ENCODE measurements around the gene CYSLTR2. TPM values are rescaled to one million over a fixed set of nuclear protein-coding genes. Genes with fewer than 3 reads are reported as not detected.

The CYSLTR2 gene
- total RNA-seq, 1 donor from 2014 or later: under 0.01 TPM

GRCh38 chr13:48630291-48630690, 23.4 kb upstream of the CYSLTR2 start:
- Histone ChIP-seq H3K27ac (ENCODE audit: low read depth, low read length) (no peak overlapping the region), H3K4me1 (ENCODE audit: control insufficient read depth in 3 of 3, insufficient read depth in 3 of 3, low read length in 3 of 3) (no peaks in the 10 kb centered on the region), H3K36me3 (ENCODE audit: control insufficient read depth in 3 of 3, insufficient read depth in 3 of 3, low read length in 3 of 3) (no peaks in the 10 kb centered on the region), H3K9me3 (ENCODE audit: control insufficient read depth in 3 of 3, low read length in 3 of 3) (no peaks in the 10 kb centered on the region), H3K4me3 (ENCODE audit: low read length in 3 of 3) (no peak overlapping the region), H3K27me3 (ENCODE audit: control insufficient read depth in 3 of 3, insufficient read depth in 3 of 3, low read length in 3 of 3) (no peaks in the 10 kb centered on the region), H3K9ac (ENCODE audit: low read depth in 1 of 3, low read length in 3 of 3) (no peak overlapping the region)

GRCh38 chr13:48630773-48631172, 23.0 kb upstream of the CYSLTR2 start:
- no peaks in the 10 kb centered on the region for H3K27me3 ChIP-seq (ENCODE audit: control insufficient read depth in 3 of 3, insufficient read depth in 3 of 3, low read length in 3 of 3)
- no peaks in the 10 kb centered on the region for H3K4me1 ChIP-seq (ENCODE audit: control insufficient read depth in 3 of 3, insufficient read depth in 3 of 3, low read length in 3 of 3)
- H3K9ac ChIP-seq (ENCODE audit: low read depth in 1 of 3, low read length in 3 of 3): no peak overlapping the region
- H3K27ac ChIP-seq (ENCODE audit: low read depth, low read length): no peak overlapping the region
- H3K9me3 ChIP-seq (ENCODE audit: control insufficient read depth in 3 of 3, low read length in 3 of 3): no peaks in the 10 kb centered on the region
- H3K4me3 ChIP-seq (ENCODE audit: low read length in 3 of 3): no peak overlapping the region
- no peaks in the 10 kb centered on the region for H3K36me3 ChIP-seq (ENCODE audit: control insufficient read depth in 3 of 3, insufficient read depth in 3 of 3, low read length in 3 of 3)

GRCh38 chr13:48631441-48631840, 22.3 kb upstream of the CYSLTR2 start:
- Histone ChIP-seq H3K4me1 (ENCODE audit: control insufficient read depth in 3 of 3, insufficient read depth in 3 of 3, low read length in 3 of 3) (no peaks in the 10 kb centered on the region), H3K27ac (ENCODE audit: low read depth, low read length) (no peak overlapping the region), H3K9me3 (ENCODE audit: control insufficient read depth in 3 of 3, low read length in 3 of 3) (peaks cover 0 to 6% (median 4%) of the 10 kb centered on the region in 3 donors), H3K27me3 (ENCODE audit: control insufficient read depth in 3 of 3, insufficient read depth in 3 of 3, low read length in 3 of 3) (no peaks in the 10 kb centered on the region), H3K9ac (ENCODE audit: low read depth in 1 of 3, low read length in 3 of 3) (no peak overlapping the region), H3K36me3 (ENCODE audit: control insufficient read depth in 3 of 3, insufficient read depth in 3 of 3, low read length in 3 of 3) (no peaks in the 10 kb centered on the region), H3K4me3 (ENCODE audit: low read length in 3 of 3) (no peak overlapping the region)

GRCh38 chr13:48633700-48634099, 20.0 kb upstream of the CYSLTR2 start:
- Histone ChIP-seq H3K36me3 (ENCODE audit: control insufficient read depth in 3 of 3, insufficient read depth in 3 of 3, low read length in 3 of 3) (no peaks in the 10 kb centered on the region), H3K9ac (ENCODE audit: low read depth in 1 of 3, low read length in 3 of 3) (no peak overlapping the region), H3K4me3 (ENCODE audit: low read length in 3 of 3) (no peak overlapping the region), H3K4me1 (ENCODE audit: control insufficient read depth in 3 of 3, insufficient read depth in 3 of 3, low read length in 3 of 3) (no peaks in the 10 kb centered on the region), H3K9me3 (ENCODE audit: control insufficient read depth in 3 of 3, low read length in 3 of 3) (peaks cover 0 to 8% (median 5%) of the 10 kb centered on the region in 3 donors), H3K27ac (ENCODE audit: low read depth, low read length) (no peak overlapping the region), H3K27me3 (ENCODE audit: control insufficient read depth in 3 of 3, insufficient read depth in 3 of 3, low read length in 3 of 3) (no peaks in the 10 kb centered on the region)

- H3K27ac ChIP-seq (ENCODE audit: low read depth, low read length): no peak overlapping the region
- H3K27me3 ChIP-seq (ENCODE audit: control insufficient read depth in 3 of 3, insufficient read depth in 3 of 3, low read length in 3 of 3): no peaks in the 10 kb centered on the region
- H3K4me1 ChIP-seq (ENCODE audit: control insufficient read depth in 3 of 3, insufficient read depth in 3 of 3, low read length in 3 of 3): no peaks in the 10 kb centered on the region
- peaks cover 0 to 8% (median 5%) of the 10 kb centered on the region in 3 donors for H3K9me3 ChIP-seq (ENCODE audit: control insufficient read depth in 3 of 3, low read length in 3 of 3)
- H3K36me3 ChIP-seq (ENCODE audit: control insufficient read depth in 3 of 3, insufficient read depth in 3 of 3, low read length in 3 of 3): no peaks in the 10 kb centered on the region
- no peak overlapping the region for H3K4me3 ChIP-seq (ENCODE audit: low read length in 3 of 3)
- H3K9ac ChIP-seq (ENCODE audit: low read depth in 1 of 3, low read length in 3 of 3): no peak overlapping the region
Measured at GRCh38 chr13:48634636-48635035, 19.1 kb upstream of the CYSLTR2 start.

GRCh38 chr13:48635478-48635877, 18.3 kb upstream of the CYSLTR2 start:
- Histone ChIP-seq H3K4me3 (ENCODE audit: low read length in 3 of 3) (no peak overlapping the region), H3K4me1 (ENCODE audit: control insufficient read depth in 3 of 3, insufficient read depth in 3 of 3, low read length in 3 of 3) (no peaks in the 10 kb centered on the region), H3K9ac (ENCODE audit: low read depth in 1 of 3, low read length in 3 of 3) (no peak overlapping the region), H3K27me3 (ENCODE audit: control insufficient read depth in 3 of 3, insufficient read depth in 3 of 3, low read length in 3 of 3) (no peaks in the 10 kb centered on the region), H3K36me3 (ENCODE audit: control insufficient read depth in 3 of 3, insufficient read depth in 3 of 3, low read length in 3 of 3) (no peaks in the 10 kb centered on the region), H3K27ac (ENCODE audit: low read depth, low read length) (no peak overlapping the region), H3K9me3 (ENCODE audit: control insufficient read depth in 3 of 3, low read length in 3 of 3) (peaks cover 0 to 8% (median 5%) of the 10 kb centered on the region in 3 donors)

GRCh38 chr13:48636550-48636949, 17.2 kb upstream of the CYSLTR2 start:
- Histone ChIP-seq H3K36me3 (ENCODE audit: control insufficient read depth in 3 of 3, insufficient read depth in 3 of 3, low read length in 3 of 3) (no peaks in the 10 kb centered on the region), H3K4me1 (ENCODE audit: control insufficient read depth in 3 of 3, insufficient read depth in 3 of 3, low read length in 3 of 3) (no peaks in the 10 kb centered on the region), H3K27ac (ENCODE audit: low read depth, low read length) (no peak overlapping the region), H3K4me3 (ENCODE audit: low read length in 3 of 3) (no peak overlapping the region), H3K9ac (ENCODE audit: low read depth in 1 of 3, low read length in 3 of 3) (no peak overlapping the region), H3K27me3 (ENCODE audit: control insufficient read depth in 3 of 3, insufficient read depth in 3 of 3, low read length in 3 of 3) (no peaks in the 10 kb centered on the region), H3K9me3 (ENCODE audit: control insufficient read depth in 3 of 3, low read length in 3 of 3) (peaks cover 0 to 8% (median 5%) of the 10 kb centered on the region in 3 donors)

- Histone ChIP-seq H3K4me1 (ENCODE audit: control insufficient read depth in 3 of 3, insufficient read depth in 3 of 3, low read length in 3 of 3) (no peaks in the 10 kb centered on the region), H3K27me3 (ENCODE audit: control insufficient read depth in 3 of 3, insufficient read depth in 3 of 3, low read length in 3 of 3) (no peaks in the 10 kb centered on the region), H3K9me3 (ENCODE audit: control insufficient read depth in 3 of 3, low read length in 3 of 3) (peaks cover 0 to 8% (median 5%) of the 10 kb centered on the region in 3 donors), H3K4me3 (ENCODE audit: low read length in 3 of 3) (no peak overlapping the region), H3K36me3 (ENCODE audit: control insufficient read depth in 3 of 3, insufficient read depth in 3 of 3, low read length in 3 of 3) (no peaks in the 10 kb centered on the region), H3K9ac (ENCODE audit: low read depth in 1 of 3, low read length in 3 of 3) (no peak overlapping the region), H3K27ac (ENCODE audit: low read depth, low read length) (no peak overlapping the region)
Measured at GRCh38 chr13:48637601-48638000, 16.1 kb upstream of the CYSLTR2 start.

- Histone ChIP-seq H3K27ac (ENCODE audit: low read depth, low read length) (no peak overlapping the region), H3K4me1 (ENCODE audit: control insufficient read depth in 3 of 3, insufficient read depth in 3 of 3, low read length in 3 of 3) (no peaks in the 10 kb centered on the region), H3K9me3 (ENCODE audit: control insufficient read depth in 3 of 3, low read length in 3 of 3) (peaks cover 0 to 8% (median 5%) of the 10 kb centered on the region in 3 donors)
Measured at GRCh38 chr13:48640767-48641166, 13.0 kb upstream of the CYSLTR2 start.

GRCh38 chr13:48641404-48641803, 12.3 kb upstream of the CYSLTR2 start:
- Histone ChIP-seq H3K4me3 (ENCODE audit: low read length in 3 of 3) (no peak overlapping the region), H3K9me3 (ENCODE audit: control insufficient read depth in 3 of 3, low read length in 3 of 3) (peaks cover 0 to 2% (median 2%) of the 10 kb centered on the region in 3 donors), H3K4me1 (ENCODE audit: control insufficient read depth in 3 of 3, insufficient read depth in 3 of 3, low read length in 3 of 3) (no peaks in the 10 kb centered on the region), H3K27me3 (ENCODE audit: control insufficient read depth in 3 of 3, insufficient read depth in 3 of 3, low read length in 3 of 3) (no peaks in the 10 kb centered on the region), H3K9ac (ENCODE audit: low read depth in 1 of 3, low read length in 3 of 3) (no peak overlapping the region), H3K27ac (ENCODE audit: low read depth, low read length) (no peak overlapping the region), H3K36me3 (ENCODE audit: control insufficient read depth in 3 of 3, insufficient read depth in 3 of 3, low read length in 3 of 3) (no peaks in the 10 kb centered on the region)

More at GRCh38 chr13:48640767-48641166, 13.0 kb upstream of the CYSLTR2 start:
- Histone ChIP-seq H3K4me3 (ENCODE audit: low read length in 3 of 3) (no peak overlapping the region), H3K27me3 (ENCODE audit: control insufficient read depth in 3 of 3, insufficient read depth in 3 of 3, low read length in 3 of 3) (no peaks in the 10 kb centered on the region), H3K9ac (ENCODE audit: low read depth in 1 of 3, low read length in 3 of 3) (no peak overlapping the region), H3K36me3 (ENCODE audit: control insufficient read depth in 3 of 3, insufficient read depth in 3 of 3, low read length in 3 of 3) (no peaks in the 10 kb centered on the region)

- Histone ChIP-seq H3K27me3 (ENCODE audit: control insufficient read depth in 3 of 3, insufficient read depth in 3 of 3, low read length in 3 of 3) (no peaks in the 10 kb centered on the region), H3K4me3 (ENCODE audit: low read length in 3 of 3) (no peak overlapping the region), H3K27ac (ENCODE audit: low read depth, low read length) (no peak overlapping the region), H3K36me3 (ENCODE audit: control insufficient read depth in 3 of 3, insufficient read depth in 3 of 3, low read length in 3 of 3) (no peaks in the 10 kb centered on the region), H3K9ac (ENCODE audit: low read depth in 1 of 3, low read length in 3 of 3) (no peak overlapping the region), H3K9me3 (ENCODE audit: control insufficient read depth in 3 of 3, low read length in 3 of 3) (peaks cover 0 to 2% (median 0%) of the 10 kb centered on the region in 3 donors), H3K4me1 (ENCODE audit: control insufficient read depth in 3 of 3, insufficient read depth in 3 of 3, low read length in 3 of 3) (no peaks in the 10 kb centered on the region)
Measured at GRCh38 chr13:48642061-48642460, 11.7 kb upstream of the CYSLTR2 start.
